RWPE2 (cell line): ENCODE data around the gene PGM2L1.

ENCODE experiments used
- ATAC-seq: fragments of 200-7000 bp; cut with Tn5 transposase; 3 replicates; pipeline ENCODE4 v1.9.1; 2021; ENCODE audit warnings: low read depth
- DNase-seq: peaks from one replicate; pipeline ENCODE4 v3.0.0-alpha.2; 2020; ENCODE audit warnings: low spot score
- H3K27ac ChIP-seq: fragments of 450-650 bp; 2 replicates; pipeline ENCODE4 v1.5.1; 2017; ENCODE audit warnings: mild to moderate bottlenecking; ENCODE audit not compliant: poor library complexity, severe bottlenecking
- H3K27me3 ChIP-seq: fragments of 250-450 bp; sonication (Bioruptor Pico); 2 replicates; pipeline ENCODE4 v1.5.1; 2021; ENCODE audit warnings: mild to moderate bottlenecking, moderate library complexity; ENCODE audit not compliant: insufficient read depth, poor library complexity, severe bottlenecking
- H3K36me3 ChIP-seq: fragments of 250-450 bp; sonication (Bioruptor Pico); 2 replicates; pipeline ENCODE4 v1.5.1; 2020; ENCODE audit warnings: low read depth, mild to moderate bottlenecking, moderate library complexity
- H3K4me1 ChIP-seq: fragments of 250-450 bp; sonication (Bioruptor Pico); 2 replicates; pipeline ENCODE4 v1.5.1; 2021; ENCODE audit warnings: mild to moderate bottlenecking, moderate library complexity; ENCODE audit not compliant: insufficient read depth, poor library complexity, severe bottlenecking
- H3K4me3 ChIP-seq: fragments of 250-450 bp; sonication (Bioruptor Pico); 2 replicates; pipeline ENCODE4 v1.5.1; 2021; ENCODE audit warnings: mild to moderate bottlenecking, moderate library complexity; ENCODE audit not compliant: severe bottlenecking
- H3K9me3 ChIP-seq: fragments of 250-450 bp; sonication (Bioruptor Pico); 2 replicates; pipeline ENCODE4 v1.5.1; 2021; ENCODE audit warnings: mild to moderate bottlenecking, moderate library complexity; ENCODE audit not compliant: severe bottlenecking
- CTCF ChIP-seq: fragments of 450-650 bp; IDR thresholded peaks from one replicate; pipeline ENCODE4 v1.5.1; 2017; ENCODE audit warnings: mild to moderate bottlenecking, moderate library complexity; ENCODE audit not compliant: poor library complexity, severe bottlenecking

PGM2L1 gene

GRCh38 chr11:74288911-74289310 is 109.3 kb downstream of the PGM2L1 start:
- H3K27me3 ChIP-seq = no peaks in the 10 kb centered on the region
- H3K36me3 ChIP-seq = no peaks in the 10 kb centered on the region
- H3K4me1 ChIP-seq = peaks cover 5% of the 10 kb centered on the region
- H3K27ac ChIP-seq = peak overlapping the region; percentile 37
- no peak overlapping the region for H3K4me3 ChIP-seq
- no peak for TF ChIP-seq CTCF
- ATAC-seq (no peak), DNase-seq (no peak)
- no peaks in the 10 kb centered on the region for H3K9me3 ChIP-seq

- DNase-seq (no peak), ATAC-seq (peak; percentile 94)
- peak overlapping the region; percentile 37 for H3K27ac ChIP-seq
- no peak for TF ChIP-seq CTCF
- peaks cover 5% of the 10 kb centered on the region for H3K4me1 ChIP-seq
- no peaks in the 10 kb centered on the region for H3K27me3 ChIP-seq
- no peaks in the 10 kb centered on the region for H3K36me3 ChIP-seq
- H3K4me3 ChIP-seq = no peak overlapping the region
- H3K9me3 ChIP-seq = no peaks in the 10 kb centered on the region
Observed at GRCh38 chr11:74288161-74288560, 110.1 kb downstream of the PGM2L1 start.

GRCh38 chr11:74284466-74284865 is 113.8 kb downstream of the PGM2L1 start:
- ATAC-seq = no peak
- Histone ChIP-seq H3K4me1 (peaks cover 5% of the 10 kb centered on the region), H3K9me3 (no peaks in the 10 kb centered on the region), H3K4me3 (no peak overlapping the region), H3K36me3 (no peaks in the 10 kb centered on the region), H3K27me3 (no peaks in the 10 kb centered on the region), H3K27ac (no peak overlapping the region)
- no peak for DNase-seq
- no peak for TF ChIP-seq CTCF

- Histone ChIP-seq H3K36me3 (no peaks in the 10 kb centered on the region), H3K9me3 (no peaks in the 10 kb centered on the region), H3K27me3 (no peaks in the 10 kb centered on the region), H3K27ac (no peak overlapping the region), H3K4me3 (no peak overlapping the region), H3K4me1 (peaks cover 5% of the 10 kb centered on the region)
- TF ChIP-seq CTCF = no peak
- ATAC-seq (no peak), DNase-seq (no peak)
Observed at GRCh38 chr11:74283580-74284180, 114.6 kb downstream of the PGM2L1 start.

- no peaks in the 10 kb centered on the region for H3K9me3 ChIP-seq
- H3K4me3 ChIP-seq = no peak overlapping the region
- no peak for DNase-seq
- H3K4me1 ChIP-seq = peaks cover 3% of the 10 kb centered on the region
- ATAC-seq = no peak
- H3K27ac ChIP-seq = no peak overlapping the region
- no peaks in the 10 kb centered on the region for H3K36me3 ChIP-seq
- no peak for TF ChIP-seq CTCF
- no peaks in the 10 kb centered on the region for H3K27me3 ChIP-seq
Observed at GRCh38 chr11:74282914-74283371, 115.3 kb downstream of the PGM2L1 start.
